ENCODE results near the gene GPC6.

GPC6 gene

DNA sequence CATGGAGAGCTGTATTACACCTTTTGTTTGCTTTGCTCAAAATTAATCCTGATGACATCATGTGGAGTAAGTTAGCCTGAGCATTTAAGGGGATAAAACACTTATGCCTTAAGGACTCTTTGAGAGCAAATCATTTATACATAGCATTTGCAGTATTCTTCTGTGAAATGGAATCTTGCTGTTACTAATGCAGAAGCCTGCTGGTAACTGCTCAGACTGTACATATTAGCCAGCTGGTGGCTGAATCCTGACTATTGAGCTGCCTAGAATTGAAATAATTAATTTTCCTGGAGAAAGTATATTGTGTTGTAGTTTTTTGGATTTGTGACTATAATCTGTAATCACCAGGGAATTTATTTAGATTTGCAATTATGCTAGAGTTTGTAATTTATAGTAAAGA is 363.2 kb downstream of the GPC6 start:
- Histone ChIP-seq H3K36me3 (ENCODE audit: control insufficient read depth in 2 of 2, insufficient read depth in 2 of 2, low read length in 2 of 2) (no peaks in the 10 kb centered on the region), H3K9me3 (ENCODE audit: control insufficient read depth in 2 of 2, low read length in 2 of 2) (no peaks in the 10 kb centered on the region), H3K4me3 (ENCODE audit: low read length in 2 of 2) (no peak overlapping the region), H3K27me3 (ENCODE audit: control insufficient read depth in 2 of 2, insufficient read depth in 2 of 2, low read length in 2 of 2) (no peaks in the 10 kb centered on the region), H3K27ac (ENCODE audit: low read depth in 2 of 2, low read length in 2 of 2) (no peak overlapping the region), H3K9ac (ENCODE audit: low read depth in 1 of 2, low read length in 2 of 2) (no peak overlapping the region), H3K4me1 (ENCODE audit: control insufficient read depth in 2 of 2, insufficient read depth in 2 of 2, low read length in 2 of 2) (no peaks in the 10 kb centered on the region)

GRCh38 chr13:93603043-93603442 is 376.4 kb downstream of the GPC6 start:
- H3K4me1 ChIP-seq (ENCODE audit: control insufficient read depth in 2 of 2, insufficient read depth in 2 of 2, low read length in 2 of 2), result no peaks in the 10 kb centered on the region
- no peaks in the 10 kb centered on the region for H3K36me3 ChIP-seq (ENCODE audit: control insufficient read depth in 2 of 2, insufficient read depth in 2 of 2, low read length in 2 of 2)
- H3K9me3 ChIP-seq (ENCODE audit: control insufficient read depth in 2 of 2, low read length in 2 of 2), result no peaks in the 10 kb centered on the region
- no peak overlapping the region for H3K27ac ChIP-seq (ENCODE audit: low read depth in 2 of 2, low read length in 2 of 2)
- no peaks in the 10 kb centered on the region for H3K27me3 ChIP-seq (ENCODE audit: control insufficient read depth in 2 of 2, insufficient read depth in 2 of 2, low read length in 2 of 2)
- no peak overlapping the region for H3K4me3 ChIP-seq (ENCODE audit: low read length in 2 of 2)
- H3K9ac ChIP-seq (ENCODE audit: low read depth in 1 of 2, low read length in 2 of 2), result no peak overlapping the region

DNA sequence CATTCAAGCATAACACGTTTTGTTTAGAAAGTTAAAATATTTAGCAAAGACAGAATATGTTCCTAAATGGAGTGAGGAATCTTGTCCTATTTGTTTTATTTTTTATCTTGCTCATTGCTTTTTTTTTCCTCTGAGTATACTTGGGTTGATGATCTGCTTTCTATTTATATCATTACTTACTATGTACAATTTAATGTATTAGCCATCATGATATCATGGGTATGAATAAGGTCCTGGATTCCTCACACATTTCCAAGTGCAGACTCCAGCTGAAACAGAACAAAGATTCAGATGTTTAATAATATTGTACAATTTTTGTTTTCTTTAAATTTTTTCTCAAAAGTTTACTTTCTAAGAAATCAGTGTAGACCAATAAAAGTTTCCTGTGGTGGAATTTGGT is 388.2 kb downstream of the GPC6 start:
- Histone ChIP-seq H3K27ac (ENCODE audit: low read depth in 2 of 2, low read length in 2 of 2) (no peak overlapping the region), H3K4me1 (ENCODE audit: control insufficient read depth in 2 of 2, insufficient read depth in 2 of 2, low read length in 2 of 2) (no peaks in the 10 kb centered on the region), H3K9ac (ENCODE audit: low read depth in 1 of 2, low read length in 2 of 2) (no peak overlapping the region), H3K4me3 (ENCODE audit: low read length in 2 of 2) (no peak overlapping the region), H3K9me3 (ENCODE audit: control insufficient read depth in 2 of 2, low read length in 2 of 2) (no peaks in the 10 kb centered on the region), H3K27me3 (ENCODE audit: control insufficient read depth in 2 of 2, insufficient read depth in 2 of 2, low read length in 2 of 2) (no peaks in the 10 kb centered on the region), H3K36me3 (ENCODE audit: control insufficient read depth in 2 of 2, insufficient read depth in 2 of 2, low read length in 2 of 2) (no peaks in the 10 kb centered on the region)

DNA sequence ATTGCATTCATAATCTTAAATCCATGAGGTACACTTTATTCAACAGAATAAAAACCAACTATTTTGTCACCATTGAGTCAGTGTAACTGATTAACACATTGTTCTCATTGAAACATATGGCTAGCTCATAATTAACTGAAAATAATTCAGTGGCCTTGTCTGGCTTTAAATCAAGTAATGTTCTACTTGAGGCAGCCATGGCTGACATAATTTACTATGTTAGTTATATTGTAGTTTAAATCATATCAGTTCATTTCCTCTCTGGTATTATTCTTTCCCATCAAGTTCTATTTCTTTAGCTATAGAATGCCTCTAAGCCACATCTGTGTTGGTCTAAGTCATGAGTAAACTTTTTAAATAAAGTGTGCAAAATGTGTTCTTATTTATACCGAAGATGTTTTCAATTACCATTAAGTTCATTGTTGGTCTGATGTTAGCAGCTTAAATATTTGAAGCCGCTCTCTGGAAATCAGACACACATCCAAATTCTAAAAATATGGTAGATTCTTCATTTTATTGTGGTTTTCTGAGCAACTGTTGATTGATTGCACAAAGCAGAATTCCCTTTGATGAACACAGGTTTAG is 393.7 kb downstream of the GPC6 start:
- no peak overlapping the region for H3K9ac ChIP-seq (ENCODE audit: low read depth in 1 of 2, low read length in 2 of 2)
- H3K4me3 ChIP-seq (ENCODE audit: low read length in 2 of 2), result no peak overlapping the region
- H3K4me1 ChIP-seq (ENCODE audit: control insufficient read depth in 2 of 2, insufficient read depth in 2 of 2, low read length in 2 of 2), result no peaks in the 10 kb centered on the region
- H3K36me3 ChIP-seq (ENCODE audit: control insufficient read depth in 2 of 2, insufficient read depth in 2 of 2, low read length in 2 of 2), result no peaks in the 10 kb centered on the region
- H3K9me3 ChIP-seq (ENCODE audit: control insufficient read depth in 2 of 2, low read length in 2 of 2), result no peaks in the 10 kb centered on the region
- no peak overlapping the region for H3K27ac ChIP-seq (ENCODE audit: low read depth in 2 of 2, low read length in 2 of 2)
- H3K27me3 ChIP-seq (ENCODE audit: control insufficient read depth in 2 of 2, insufficient read depth in 2 of 2, low read length in 2 of 2), result no peaks in the 10 kb centered on the region

- Histone ChIP-seq H3K36me3 (ENCODE audit: control insufficient read depth in 2 of 2, insufficient read depth in 2 of 2, low read length in 2 of 2) (no peaks in the 10 kb centered on the region), H3K4me3 (ENCODE audit: low read length in 2 of 2) (no peak overlapping the region), H3K27ac (ENCODE audit: low read depth in 2 of 2, low read length in 2 of 2) (no peak overlapping the region), H3K9ac (ENCODE audit: low read depth in 1 of 2, low read length in 2 of 2) (no peak overlapping the region), H3K27me3 (ENCODE audit: control insufficient read depth in 2 of 2, insufficient read depth in 2 of 2, low read length in 2 of 2) (no peaks in the 10 kb centered on the region), H3K9me3 (ENCODE audit: control insufficient read depth in 2 of 2, low read length in 2 of 2) (no peaks in the 10 kb centered on the region), H3K4me1 (ENCODE audit: control insufficient read depth in 2 of 2, insufficient read depth in 2 of 2, low read length in 2 of 2) (no peaks in the 10 kb centered on the region)
These were observed 394.4 kb downstream of the GPC6 start for GRCh38 chr13:93621051-93621450.

GRCh38 chr13:93621966-93622365 is 395.4 kb downstream of the GPC6 start:
- H3K9ac ChIP-seq (ENCODE audit: low read depth in 1 of 2, low read length in 2 of 2), result no peak overlapping the region
- H3K4me3 ChIP-seq (ENCODE audit: low read length in 2 of 2), result no peak overlapping the region
- H3K9me3 ChIP-seq (ENCODE audit: control insufficient read depth in 2 of 2, low read length in 2 of 2), result no peaks in the 10 kb centered on the region
- H3K27me3 ChIP-seq (ENCODE audit: control insufficient read depth in 2 of 2, insufficient read depth in 2 of 2, low read length in 2 of 2), result no peaks in the 10 kb centered on the region
- no peak overlapping the region for H3K27ac ChIP-seq (ENCODE audit: low read depth in 2 of 2, low read length in 2 of 2)
- H3K36me3 ChIP-seq (ENCODE audit: control insufficient read depth in 2 of 2, insufficient read depth in 2 of 2, low read length in 2 of 2), result no peaks in the 10 kb centered on the region
- no peaks in the 10 kb centered on the region for H3K4me1 ChIP-seq (ENCODE audit: control insufficient read depth in 2 of 2, insufficient read depth in 2 of 2, low read length in 2 of 2)

DNA sequence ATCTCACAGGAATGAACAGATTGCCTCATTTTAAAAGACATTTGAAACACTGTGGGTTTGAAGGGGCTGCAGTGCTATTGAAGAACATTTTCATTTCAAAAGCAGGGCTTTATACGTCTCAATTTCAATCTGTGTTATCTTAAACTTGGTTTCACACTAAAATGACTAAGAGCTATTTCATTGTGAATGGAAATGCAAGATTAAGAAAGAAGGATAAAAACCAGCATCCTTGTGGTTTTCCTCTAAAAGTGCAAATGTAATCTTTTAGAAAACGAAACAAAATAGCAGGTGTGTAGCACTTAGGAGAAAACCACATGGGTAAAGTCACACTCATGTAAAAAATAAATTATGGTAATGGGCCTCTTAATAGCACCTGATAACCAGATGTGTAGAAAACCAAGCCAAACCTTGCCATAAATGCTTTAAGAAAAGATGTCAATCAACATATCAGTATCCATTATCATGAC is 397.7 kb downstream of the GPC6 start:
- Histone ChIP-seq H3K36me3 (ENCODE audit: control insufficient read depth in 2 of 2, insufficient read depth in 2 of 2, low read length in 2 of 2) (no peaks in the 10 kb centered on the region), H3K9ac (ENCODE audit: low read depth in 1 of 2, low read length in 2 of 2) (no peak overlapping the region), H3K27ac (ENCODE audit: low read depth in 2 of 2, low read length in 2 of 2) (no peak overlapping the region), H3K4me3 (ENCODE audit: low read length in 2 of 2) (no peak overlapping the region), H3K4me1 (ENCODE audit: control insufficient read depth in 2 of 2, insufficient read depth in 2 of 2, low read length in 2 of 2) (no peaks in the 10 kb centered on the region), H3K27me3 (ENCODE audit: control insufficient read depth in 2 of 2, insufficient read depth in 2 of 2, low read length in 2 of 2) (no peaks in the 10 kb centered on the region), H3K9me3 (ENCODE audit: control insufficient read depth in 2 of 2, low read length in 2 of 2) (no peaks in the 10 kb centered on the region)

GRCh38 chr13:93625536-93625935 is 398.9 kb downstream of the GPC6 start:
- no peaks in the 10 kb centered on the region for H3K27me3 ChIP-seq (ENCODE audit: control insufficient read depth in 2 of 2, insufficient read depth in 2 of 2, low read length in 2 of 2)
- no peaks in the 10 kb centered on the region for H3K36me3 ChIP-seq (ENCODE audit: control insufficient read depth in 2 of 2, insufficient read depth in 2 of 2, low read length in 2 of 2)
- H3K9me3 ChIP-seq (ENCODE audit: control insufficient read depth in 2 of 2, low read length in 2 of 2), result no peaks in the 10 kb centered on the region
- H3K9ac ChIP-seq (ENCODE audit: low read depth in 1 of 2, low read length in 2 of 2), result no peak overlapping the region
- H3K4me1 ChIP-seq (ENCODE audit: control insufficient read depth in 2 of 2, insufficient read depth in 2 of 2, low read length in 2 of 2), result no peaks in the 10 kb centered on the region
- H3K27ac ChIP-seq (ENCODE audit: low read depth in 2 of 2, low read length in 2 of 2), result no peak overlapping the region
- H3K4me3 ChIP-seq (ENCODE audit: low read length in 2 of 2), result no peak overlapping the region

DNA sequence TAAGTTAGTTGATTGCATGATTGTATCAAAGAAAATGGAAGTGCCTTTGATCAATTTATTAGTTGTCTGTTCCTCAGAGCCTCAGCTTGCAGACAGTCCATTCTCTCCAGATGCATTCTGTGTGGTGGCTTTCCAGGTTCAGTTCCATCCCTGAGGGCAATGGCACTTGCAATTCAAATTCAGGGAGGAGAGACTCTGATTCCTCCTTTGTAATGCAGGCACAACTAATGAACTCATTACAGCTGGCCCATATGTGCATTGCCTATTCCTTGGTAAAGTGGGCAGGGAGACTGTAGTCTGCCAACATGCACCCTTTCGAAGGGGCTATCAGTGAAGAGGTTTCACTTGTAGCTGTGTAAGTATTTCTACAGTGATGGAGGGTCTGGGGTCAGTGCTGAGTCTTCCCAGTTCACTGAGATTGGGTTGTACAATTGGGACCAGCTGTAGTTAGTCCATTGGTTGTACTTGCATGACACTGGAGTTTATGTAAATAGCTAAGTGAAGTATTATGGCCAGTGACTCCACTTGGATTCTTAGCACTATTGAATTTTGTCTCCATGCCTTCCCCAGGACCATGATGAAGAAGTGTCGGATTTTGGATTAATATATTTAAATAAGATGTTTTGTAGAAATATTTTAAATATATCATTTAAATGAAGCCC is 401.7 kb downstream of the GPC6 start:
- no peaks in the 10 kb centered on the region for H3K9me3 ChIP-seq (ENCODE audit: control insufficient read depth in 2 of 2, low read length in 2 of 2)
- no peak overlapping the region for H3K4me3 ChIP-seq (ENCODE audit: low read length in 2 of 2)
- no peaks in the 10 kb centered on the region for H3K27me3 ChIP-seq (ENCODE audit: control insufficient read depth in 2 of 2, insufficient read depth in 2 of 2, low read length in 2 of 2)
- no peaks in the 10 kb centered on the region for H3K36me3 ChIP-seq (ENCODE audit: control insufficient read depth in 2 of 2, insufficient read depth in 2 of 2, low read length in 2 of 2)
- no peak overlapping the region for H3K27ac ChIP-seq (ENCODE audit: low read depth in 2 of 2, low read length in 2 of 2)
- H3K9ac ChIP-seq (ENCODE audit: low read depth in 1 of 2, low read length in 2 of 2), result no peak overlapping the region
- no peaks in the 10 kb centered on the region for H3K4me1 ChIP-seq (ENCODE audit: control insufficient read depth in 2 of 2, insufficient read depth in 2 of 2, low read length in 2 of 2)

- no peaks in the 10 kb centered on the region for H3K4me1 ChIP-seq (ENCODE audit: control insufficient read depth in 2 of 2, insufficient read depth in 2 of 2, low read length in 2 of 2)
- H3K9ac ChIP-seq (ENCODE audit: low read depth in 1 of 2, low read length in 2 of 2), result no peak overlapping the region
- no peak overlapping the region for H3K27ac ChIP-seq (ENCODE audit: low read depth in 2 of 2, low read length in 2 of 2)
These were observed 409.0 kb downstream of the GPC6 start for GRCh38 chr13:93635616-93636032.

More at GRCh38 chr13:93635616-93636032, 409.0 kb downstream of the GPC6 start:
- H3K27me3 ChIP-seq (ENCODE audit: control insufficient read depth in 2 of 2, insufficient read depth in 2 of 2, low read length in 2 of 2), result no peaks in the 10 kb centered on the region
- H3K36me3 ChIP-seq (ENCODE audit: control insufficient read depth in 2 of 2, insufficient read depth in 2 of 2, low read length in 2 of 2), result no peaks in the 10 kb centered on the region
- H3K9me3 ChIP-seq (ENCODE audit: control insufficient read depth in 2 of 2, low read length in 2 of 2), result no peaks in the 10 kb centered on the region
- H3K4me3 ChIP-seq (ENCODE audit: low read length in 2 of 2), result no peak overlapping the region
